ENCODE measurements around the gene KCNA10. TPM values are rescaled to one million over a fixed set of nuclear protein-coding genes. Genes with fewer than 3 reads are reported as not detected.

The KCNA10 gene
- total RNA-seq, 1 experiment from 2014 or later: not detected

DNA sequence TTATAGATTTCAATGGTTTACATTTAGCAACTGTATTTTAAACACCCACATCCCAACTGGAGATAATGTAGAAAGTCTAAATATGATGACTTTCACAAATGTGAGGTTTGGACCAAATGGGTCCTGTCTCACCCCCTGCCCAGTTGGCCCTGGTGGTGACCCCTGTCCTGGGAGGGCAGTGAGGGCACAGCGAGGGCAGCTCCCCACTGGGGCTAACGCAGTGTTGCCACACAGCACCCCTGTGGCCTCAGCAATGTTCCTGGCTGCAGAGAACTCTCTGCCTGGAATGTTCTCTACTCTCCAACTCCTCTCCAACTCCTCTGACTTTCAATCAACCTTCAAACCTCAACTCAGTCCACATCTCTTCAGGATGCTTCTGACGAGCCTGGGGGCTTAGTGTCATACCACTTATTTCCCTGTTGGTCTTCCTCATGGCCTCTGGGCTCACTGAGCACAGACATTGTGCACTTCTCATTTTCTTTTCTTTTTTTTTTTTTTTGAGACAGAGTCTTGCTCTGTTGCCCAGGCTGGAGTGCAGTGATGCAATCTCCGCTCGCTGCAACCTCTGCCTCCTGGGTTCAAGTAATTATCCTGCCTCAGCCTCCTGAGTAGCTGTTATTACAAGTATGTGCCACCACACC, 25.8 kb downstream of the KCNA10 start:
- Histone ChIP-seq H3K36me3 (ENCODE audit: insufficient read depth, low read length, poor library complexity, severe bottlenecking) (no peaks in the 10 kb centered on the region), H3K4me3 (ENCODE audit: low read depth, low read length, poor library complexity, severe bottlenecking) (no peak overlapping the region), H3K4me1 (ENCODE audit: insufficient read depth, low read length, poor library complexity, severe bottlenecking) (peaks cover 10% of the 10 kb centered on the region), H3K27ac (ENCODE audit: low read depth, low read length, poor library complexity, severe bottlenecking) (no peak overlapping the region), H3K27me3 (replicated peaks; ENCODE audit: insufficient read depth, low read depth, low read length, poor library complexity) (no peaks in the 10 kb centered on the region), H3K9me3 (ENCODE audit: low read depth, low read length, poor library complexity, severe bottlenecking) (no peaks in the 10 kb centered on the region)
- no peak for TF ChIP-seq EZH2 (IDR thresholded peaks at IDR 0.05; ENCODE audit: borderline replicate concordance, low read depth, low read length, poor library complexity, severe bottlenecking)
- TF ChIP-seq, protein P1, sequence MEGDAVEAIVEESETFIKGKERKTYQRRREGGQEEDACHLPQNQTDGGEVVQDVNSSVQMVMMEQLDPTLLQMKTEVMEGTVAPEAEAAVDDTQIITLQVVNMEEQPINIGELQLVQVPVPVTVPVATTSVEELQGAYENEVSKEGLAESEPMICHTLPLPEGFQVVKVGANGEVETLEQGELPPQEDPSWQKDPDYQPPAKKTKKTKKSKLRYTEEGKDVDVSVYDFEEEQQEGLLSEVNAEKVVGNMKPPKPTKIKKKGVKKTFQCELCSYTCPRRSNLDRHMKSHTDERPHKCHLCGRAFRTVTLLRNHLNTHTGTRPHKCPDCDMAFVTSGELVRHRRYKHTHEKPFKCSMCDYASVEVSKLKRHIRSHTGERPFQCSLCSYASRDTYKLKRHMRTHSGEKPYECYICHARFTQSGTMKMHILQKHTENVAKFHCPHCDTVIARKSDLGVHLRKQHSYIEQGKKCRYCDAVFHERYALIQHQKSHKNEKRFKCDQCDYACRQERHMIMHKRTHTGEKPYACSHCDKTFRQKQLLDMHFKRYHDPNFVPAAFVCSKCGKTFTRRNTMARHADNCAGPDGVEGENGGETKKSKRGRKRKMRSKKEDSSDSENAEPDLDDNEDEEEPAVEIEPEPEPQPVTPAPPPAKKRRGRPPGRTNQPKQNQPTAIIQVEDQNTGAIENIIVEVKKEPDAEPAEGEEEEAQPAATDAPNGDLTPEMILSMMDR (conservative IDR thresholded peaks at IDR 0.05; ENCODE audit: low read depth, low read length): no peak
- CTCF ChIA-PET: no interaction called here
- DNase-seq (ENCODE audit: low spot score): no peak
- intact Hi-C loops (cut with micrococcal nuclease; ENCODE audit: unreplicated experiment): loop anchor here (10.0 kb wide), 1 partner anchor 178 kb away; no protein-coding TSS in a partner anchor
- POLR2A ChIA-PET (ENCODE audit: low non-redundant PET): no interaction called here
- BruUV-seq (replicated peaks): no TSS peak

GRCh38 chr1:110492573-110492972, 26.4 kb downstream of the KCNA10 start:
- Histone ChIP-seq H3K36me3 (ENCODE audit: insufficient read depth, low read length, poor library complexity, severe bottlenecking) (no peaks in the 10 kb centered on the region), H3K9me3 (ENCODE audit: low read depth, low read length, poor library complexity, severe bottlenecking) (no peaks in the 10 kb centered on the region), H3K27me3 (replicated peaks; ENCODE audit: insufficient read depth, low read depth, low read length, poor library complexity) (no peaks in the 10 kb centered on the region), H3K27ac (ENCODE audit: low read depth, low read length, poor library complexity, severe bottlenecking) (no peak overlapping the region), H3K4me3 (ENCODE audit: low read depth, low read length, poor library complexity, severe bottlenecking) (no peak overlapping the region), H3K4me1 (ENCODE audit: insufficient read depth, low read length, poor library complexity, severe bottlenecking) (peaks cover 10% of the 10 kb centered on the region)
- no peak for DNase-seq (ENCODE audit: low spot score)
- intact Hi-C loops (cut with micrococcal nuclease; ENCODE audit: unreplicated experiment): loop anchor here (10.0 kb wide), 1 partner anchor 178 kb away; no protein-coding TSS in a partner anchor
- CTCF ChIA-PET: interaction anchor here (1.3 kb wide), 1 partner anchor 32 kb away, joined by 5 read pairs; no protein-coding TSS in a partner anchor
- POLR2A ChIA-PET (ENCODE audit: low non-redundant PET): no interaction called here
- TF ChIP-seq, protein P1 (conservative IDR thresholded peaks at IDR 0.05; ENCODE audit: low read depth, low read length): no peak
- no peak for TF ChIP-seq EZH2 (IDR thresholded peaks at IDR 0.05; ENCODE audit: borderline replicate concordance, low read depth, low read length, poor library complexity, severe bottlenecking)
- no TSS peak for BruUV-seq (replicated peaks)

DNA sequence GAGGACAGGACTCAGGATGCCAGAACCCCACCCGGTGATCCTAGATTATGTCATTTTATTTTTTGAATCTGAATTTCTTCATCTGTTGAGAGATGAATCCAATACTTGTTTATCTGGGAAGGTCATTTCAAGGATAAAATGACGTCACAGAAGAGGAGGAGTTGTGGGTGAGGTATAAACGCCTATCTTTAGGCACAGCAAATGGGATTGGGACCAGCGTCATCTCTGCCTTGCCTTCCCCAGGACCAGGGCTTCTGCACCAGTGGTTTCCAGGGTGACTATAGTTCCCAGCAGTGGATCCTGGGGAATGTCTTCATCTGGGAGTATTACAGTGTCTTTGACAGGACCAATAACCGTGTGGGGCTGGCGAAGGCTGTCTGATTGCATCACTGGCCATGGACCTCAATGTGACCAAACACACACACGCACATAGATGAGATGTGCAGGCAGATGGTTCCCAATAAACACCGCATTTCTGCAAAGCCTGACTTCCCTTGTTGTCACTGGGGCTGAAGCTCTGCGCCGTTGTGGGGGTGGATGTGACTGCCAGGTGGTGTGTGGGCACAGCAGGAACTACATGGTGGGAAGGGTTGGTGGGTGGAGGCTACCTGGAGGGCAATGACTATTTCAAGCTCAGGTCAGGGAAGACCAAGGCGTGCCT, 28.1 kb downstream of the KCNA10 start:
- Histone ChIP-seq H3K9me3 (ENCODE audit: low read depth, low read length, poor library complexity, severe bottlenecking) (no peaks in the 10 kb centered on the region), H3K36me3 (ENCODE audit: insufficient read depth, low read length, poor library complexity, severe bottlenecking) (no peaks in the 10 kb centered on the region), H3K27me3 (replicated peaks; ENCODE audit: insufficient read depth, low read depth, low read length, poor library complexity) (no peaks in the 10 kb centered on the region), H3K4me3 (ENCODE audit: low read depth, low read length, poor library complexity, severe bottlenecking) (no peak overlapping the region), H3K4me1 (ENCODE audit: insufficient read depth, low read length, poor library complexity, severe bottlenecking) (peaks cover 10% of the 10 kb centered on the region), H3K27ac (ENCODE audit: low read depth, low read length, poor library complexity, severe bottlenecking) (no peak overlapping the region)
- no peak for DNase-seq (ENCODE audit: low spot score)
- BruUV-seq (replicated peaks): no TSS peak
- ChIA-PET CTCF (interaction anchor here (1.0 to 1.3 kb wide), 2 partner anchors 31 kb away, joined by 3 to 5 read pairs; no protein-coding TSS in a partner anchor), POLR2A (ENCODE audit: low non-redundant PET) (no interaction called here)
- intact Hi-C loops (cut with micrococcal nuclease; ENCODE audit: unreplicated experiment): loop anchor here (10.0 kb wide), 1 partner anchor 176 kb away; no protein-coding TSS in a partner anchor
- no peak for TF ChIP-seq EZH2 (IDR thresholded peaks at IDR 0.05; ENCODE audit: borderline replicate concordance, low read depth, low read length, poor library complexity, severe bottlenecking)
- TF ChIP-seq, protein P1 (conservative IDR thresholded peaks at IDR 0.05; ENCODE audit: low read depth, low read length): no peak

Measured in A673 (cell line).